Naive thymus-derived CD4-positive, alpha-beta T cell (primary cell): ENCODE results near the gene CYTH2. TPM values are rescaled to one million over a fixed set of nuclear protein-coding genes. Genes with fewer than 3 reads are reported as not detected.
"Not testable (repeated sequence)": the region's sequence is repeated elsewhere in the genome, so short reads cannot be mapped to it uniquely, and the experiment has no call there.

Source experiments
- ATAC-seq: fragments of 150-1000 bp; cut with Tn5 transposase; 2 replicates; pipeline ENCODE4 v1.10.0; 2021; ENCODE audit warnings: mild to moderate bottlenecking, moderate library complexity
- CTCF ChIA-PET: fragments of 350-600 bp; sonication (Branson Sonifier 250); formaldehyde crosslinking; loops from one replicate; lab custom pipeline; 2021; ENCODE audit warnings: antibody characterized with exemption; lab: Charles Lee
- POLR2A ChIA-PET: fragments of 350-600 bp; sonication (Branson Sonifier 250); formaldehyde crosslinking; loops from one replicate; lab custom pipeline; 2021; ENCODE audit warnings: antibody characterized with exemption, inconsistent platforms; lab: Charles Lee
- DNase-seq, 9 donors: peaks; one replicate each; pipeline versions ENCODE4 v3.0.0 to v3.0.0-alpha.2; 2020 to 2022; ENCODE audit warnings: mixed read lengths in 1 of 9
- H3K27ac ChIP-seq: one replicate; pipeline ENCODE4 v1.7.0; 2013; ENCODE audit warnings: mild to moderate bottlenecking, low read depth, low read length, moderate library complexity
- H3K27me3 ChIP-seq, 2 donors: one replicate each; pipeline ENCODE4 v1.7.0; 2013; ENCODE audit warnings: low read length in 2 of 2, mild to moderate bottlenecking in 2 of 2, moderate library complexity in 2 of 2; ENCODE audit not compliant: control insufficient read depth in 2 of 2, insufficient read depth in 2 of 2
- H3K36me3 ChIP-seq, 3 experiments: 1 replicate in 2 of 3; 2 replicates in 1 of 3; pipeline ENCODE4 v1.7.0; 2013; ENCODE audit warnings: low read length in 3 of 3, mild to moderate bottlenecking in 3 of 3, moderate library complexity in 1 of 3; ENCODE audit not compliant: insufficient read depth in 3 of 3, control insufficient read depth in 2 of 3
- H3K4me1 ChIP-seq, 2 donors: one replicate each; pipeline ENCODE4 v1.7.0; 2013; ENCODE audit warnings: low read length in 2 of 2, mild to moderate bottlenecking in 2 of 2, moderate library complexity in 1 of 2; ENCODE audit not compliant: control insufficient read depth in 2 of 2, insufficient read depth in 2 of 2
- H3K4me3 ChIP-seq: 2 replicates; pipeline ENCODE4 v1.7.0; 2013; ENCODE audit warnings: mild to moderate bottlenecking, low read length
- H3K9me3 ChIP-seq, 3 experiments: 1 replicate in 2 of 3; 2 replicates in 1 of 3; pipeline ENCODE4 v1.7.0; 2013; ENCODE audit warnings: low read length in 3 of 3; ENCODE audit not compliant: control insufficient read depth in 2 of 3
- H3K27ac Mint-ChIP-seq, 9 donors: one replicate each; pipeline ENCODE4 v1.8.0; 2020 to 2022; ENCODE audit warnings: mixed read lengths in 9 of 9, mild to moderate bottlenecking in 8 of 9, moderate library complexity in 5 of 9, inconsistent platforms in 2 of 9
- H3K27me3 Mint-ChIP-seq, 5 donors: one replicate each; pipeline ENCODE4 v1.8.0; 2021 to 2022; ENCODE audit warnings: mixed read lengths in 5 of 5, mild to moderate bottlenecking in 1 of 5
- H3K36me3 Mint-ChIP-seq, 5 donors: one replicate each; pipeline ENCODE4 v1.8.0; 2020 to 2022; ENCODE audit warnings: mixed read lengths in 5 of 5, mild to moderate bottlenecking in 3 of 5, inconsistent platforms in 1 of 5
- H3K4me1 Mint-ChIP-seq, 7 donors: one replicate each; pipeline ENCODE4 v1.8.0; 2020 to 2022; ENCODE audit warnings: mixed read lengths in 7 of 7, mild to moderate bottlenecking in 3 of 7, inconsistent platforms in 1 of 7
- H3K4me3 Mint-ChIP-seq, 10 donors: one replicate each; pipeline ENCODE4 v1.8.0; 2020 to 2022; ENCODE audit warnings: mild to moderate bottlenecking in 10 of 10, mixed read lengths in 10 of 10, moderate library complexity in 6 of 10, inconsistent platforms in 2 of 10
- H3K9me3 Mint-ChIP-seq, 11 donors: one replicate each; pipeline ENCODE4 v1.8.0; 2020 to 2022; ENCODE audit warnings: mixed read lengths in 11 of 11, mild to moderate bottlenecking in 4 of 11, inconsistent platforms in 1 of 11, moderate library complexity in 1 of 11
- intact Hi-C, 2 donors: fragments of 100-400 bp; cut with micrococcal nuclease; formaldehyde crosslinking; loops; one replicate each; pipeline ENCODE4 v1.15.1; 2023
- polyA plus RNA-seq, 2 donors: library from polyadenylated mRNA; unstranded; fragments of 300-500 nt; fragmentation: Illumina TruSeq; gene quantifications; one replicate each; pipeline ENCODE4 v1.2.3, GENCODE V29; 2021
- total RNA-seq, 6 experiments: library from RNA in 5 of 6; stranded (reverse) in 5 of 6; gene quantifications; 1 replicate in 5 of 6; 2 replicates in 1 of 6; pipeline ENCODE4 v1.2.3 and lab custom pipeline; 2021 to 2026

The CYTH2 gene
- total and polyA plus RNA-seq, 7 experiments from 2014 or later = 23.6 to 82.1 (median 49.2) TPM

GRCh38 chr19:48487544-48487943 lies 18.4 kb downstream of the CYTH2 start:
- CTCF ChIA-PET = interaction anchor here (0.8 to 3.7 kb wide), 4 partner anchors 17 to 154 kb away, joined by 3 to 15 read pairs (median 4); no protein-coding TSS in a partner anchor
- POLR2A ChIA-PET = interaction anchor here (0.7 to 1.2 kb wide), 4 partner anchors 14 to 142 kb away, joined by 3 to 5 read pairs (median 4); no protein-coding TSS in a partner anchor
- DNase-seq = no peak
- Histone ChIP-seq H3K27me3 (no peaks in the 10 kb centered on the region), H3K4me3 (no peak overlapping the region), H3K36me3 (no peaks in the 10 kb centered on the region), H3K4me1 (peaks cover 4 to 19% of the 10 kb centered on the region in 2 donors), H3K9me3 (no peaks in the 10 kb centered on the region), H3K27ac (no peak overlapping the region)
- no peak for ATAC-seq
- intact Hi-C loops = no loop called here
- H3K4me1 Mint-ChIP-seq = peaks cover 14 to 27% (median 25%) of the 10 kb centered on the region in 7 donors
- H3K4me3 Mint-ChIP-seq = no peak overlapping the region
- H3K27me3 Mint-ChIP-seq = peaks cover 0 to 20% (median 3%) of the 10 kb centered on the region in 5 donors
- H3K27ac Mint-ChIP-seq = peak overlapping the region in 1 of 9 donors; percentile 43
- peaks cover 0 to 13% (median 4%) of the 10 kb centered on the region in 5 donors for H3K36me3 Mint-ChIP-seq
- peaks cover 0 to under 1% (median 0%) of the 10 kb centered on the region in 11 donors for H3K9me3 Mint-ChIP-seq

- Mint-ChIP-seq H3K27ac (no peak overlapping the region), H3K4me3 (peak overlapping the region in 1 of 10 donors; percentile 22), H3K36me3 (peaks cover 0 to 13% (median 4%) of the 10 kb centered on the region in 5 donors), H3K9me3 (peaks cover 0 to 2% (median 0%) of the 10 kb centered on the region in 11 donors), H3K27me3 (peaks cover 0 to 24% (median 6%) of the 10 kb centered on the region in 5 donors), H3K4me1 (peaks cover 17 to 31% (median 29%) of the 10 kb centered on the region in 7 donors)
- no peak for ATAC-seq
- H3K36me3 ChIP-seq = no peaks in the 10 kb centered on the region
- H3K27ac ChIP-seq = no peak overlapping the region
- peaks cover 4 to 24% of the 10 kb centered on the region in 2 donors for H3K4me1 ChIP-seq
- POLR2A ChIA-PET = interaction anchor here (0.9 to 1.2 kb wide), 3 partner anchors 14 to 99 kb away, joined by 3 to 4 read pairs (median 3); no protein-coding TSS in a partner anchor
- H3K27me3 ChIP-seq = no peaks in the 10 kb centered on the region
- DNase-seq = no peak
- H3K9me3 ChIP-seq = no peaks in the 10 kb centered on the region
- intact Hi-C loops = no loop called here
- H3K4me3 ChIP-seq = no peak overlapping the region
- CTCF ChIA-PET = interaction anchor here (0.8 to 3.7 kb wide), 4 partner anchors 17 to 155 kb away, joined by 3 to 15 read pairs (median 4); no protein-coding TSS in a partner anchor
Measured at GRCh38 chr19:48487948-48488347, 18.8 kb downstream of the CYTH2 start.

- peaks cover 0 to 27% (median 6%) of the 10 kb centered on the region in 5 donors for H3K27me3 Mint-ChIP-seq
- H3K27ac Mint-ChIP-seq = not testable (repeated sequence)
Measured at GRCh38 chr19:48488478-48488877, 19.3 kb downstream of the CYTH2 start.

GRCh38 chr19:48489608-48490216 lies 20.5 kb downstream of the CYTH2 start:
- POLR2A ChIA-PET = interaction anchor here (0.8 to 1.8 kb wide), 6 partner anchors 8 to 95 kb away, joined by 3 to 10 read pairs (median 4); no protein-coding TSS in a partner anchor
- H3K4me3 Mint-ChIP-seq = peak overlapping the region in 4 of 10 donors; percentile 4 to 47 (median 39)
- ATAC-seq (peak; percentile 37), DNase-seq (peak; percentile 52 to 89 (median 76))
- no peaks in the 10 kb centered on the region for H3K9me3 ChIP-seq
- H3K36me3 Mint-ChIP-seq = peaks cover 0 to 8% (median 4%) of the 10 kb centered on the region in 5 donors
- peaks cover 17 to 39% (median 35%) of the 10 kb centered on the region in 7 donors for H3K4me1 Mint-ChIP-seq
- no peaks in the 10 kb centered on the region for H3K27me3 ChIP-seq
- peaks cover 4 to 25% of the 10 kb centered on the region in 2 donors for H3K4me1 ChIP-seq
- H3K36me3 ChIP-seq = no peaks in the 10 kb centered on the region
- H3K9me3 Mint-ChIP-seq = peaks cover 0 to 2% (median 0%) of the 10 kb centered on the region in 11 donors
- H3K27ac ChIP-seq = no peak overlapping the region
- CTCF ChIA-PET = interaction anchor here (0.5 to 3.7 kb wide), 25 partner anchors 8 to 1343 kb away, joined by 3 to 37 read pairs (median 5); partner anchors contain the start of genes CA11, KDELR1, LMTK3 and SYNGR4
- intact Hi-C loops = loop anchor here (1.0 to 5.0 kb wide), 7 partner anchors 9 to 248 kb away; partner anchors contain the start of genes SYNGR4 (in 1 of the 2) and TMEM143 (in 1 of the 2)
- H3K27me3 Mint-ChIP-seq = peaks cover 0 to 35% (median 6%) of the 10 kb centered on the region in 5 donors
- peak overlapping the region in 2 of 9 donors; percentile 8 to 23 for H3K27ac Mint-ChIP-seq
- no peak overlapping the region for H3K4me3 ChIP-seq

More at GRCh38 chr19:48488478-48488877, 19.3 kb downstream of the CYTH2 start:
- ChIA-PET CTCF (interaction anchor here (1.4 to 3.7 kb wide), 8 partner anchors 7 to 120 kb away, joined by 4 to 37 read pairs (median 9); partner anchors contain the start of gene LMTK3), POLR2A (interaction anchor here (0.9 to 1.2 kb wide), 2 partner anchors 96 to 99 kb away, joined by 3 to 4 read pairs; no protein-coding TSS in a partner anchor)
- H3K4me3 Mint-ChIP-seq, H3K9me3 ChIP-seq, intact Hi-C loops, H3K4me3 ChIP-seq, ATAC-seq, H3K36me3 ChIP-seq, H3K9me3 Mint-ChIP-seq, H3K27me3 ChIP-seq, H3K27ac ChIP-seq, DNase-seq: not testable (repeated sequence)
- peaks cover 4 to 25% of the 10 kb centered on the region in 2 donors for H3K4me1 ChIP-seq
- Mint-ChIP-seq H3K4me1 (peaks cover 17 to 33% (median 30%) of the 10 kb centered on the region in 7 donors), H3K36me3 (peaks cover 0 to 13% (median 4%) of the 10 kb centered on the region in 5 donors)

- intact Hi-C loops = loop anchor here (1.0 to 5.0 kb wide), 5 partner anchors 22 to 246 kb away; partner anchors contain the start of genes CYTH2 (in 1 of the 2), SYNGR4 (in 1 of the 2) and TMEM143 (in 1 of the 2)
- peak overlapping the region in 4 of 9 donors; percentile 33 to 71 (median 54) for H3K27ac Mint-ChIP-seq
- Histone ChIP-seq H3K4me3 (peak overlapping the region; percentile 33), H3K27ac (no peak overlapping the region), H3K36me3 (no peaks in the 10 kb centered on the region), H3K9me3 (no peaks in the 10 kb centered on the region), H3K27me3 (no peaks in the 10 kb centered on the region), H3K4me1 (peaks cover 4 to 25% of the 10 kb centered on the region in 2 donors)
- peaks cover 17 to 47% (median 39%) of the 10 kb centered on the region in 7 donors for H3K4me1 Mint-ChIP-seq
- H3K4me3 Mint-ChIP-seq = peak overlapping the region; percentile 11 to 81 (median 67)
- DNase-seq (peak in 6 of 9 donors; percentile 41 to 71 (median 46)), ATAC-seq (peak; percentile 10)
- H3K36me3 Mint-ChIP-seq = peaks cover 0 to 6% (median 3%) of the 10 kb centered on the region in 5 donors
- H3K9me3 Mint-ChIP-seq = peaks cover 0 to 2% (median 0%) of the 10 kb centered on the region in 11 donors
- POLR2A ChIA-PET = interaction anchor here (0.6 to 1.8 kb wide), 5 partner anchors 10 to 881 kb away, joined by 3 to 10 read pairs (median 3); no protein-coding TSS in a partner anchor
- CTCF ChIA-PET = interaction anchor here (1.0 to 3.7 kb wide), 8 partner anchors 14 to 155 kb away, joined by 3 to 37 read pairs (median 6); partner anchors contain the start of genes CA11, SYNGR4 and TMEM143
- H3K27me3 Mint-ChIP-seq = peaks cover 0 to 48% (median 6%) of the 10 kb centered on the region in 5 donors
Measured at GRCh38 chr19:48490981-48491792, 22.0 kb downstream of the CYTH2 start.
